Smooth muscle cell (in vitro differentiated cells): ENCODE measurements around the gene TNK1. TPM values are rescaled to one million over a fixed set of nuclear protein-coding genes. Genes with fewer than 3 reads are reported as not detected.

Experiments used
- DNase-seq: peaks from one replicate; lab custom pipeline; 2025; ENCODE audit not compliant: unreplicated experiment; lab: John Stamatoyannopoulos, UW
- H2AFZ ChIP-seq: fragments of 200-600 bp; sonication (generic); 2 replicates; pipeline ENCODE4 v1.6.0; 2016; ENCODE audit warnings: antibody characterized with exemption, low read depth, mild to moderate bottlenecking
- H3F3A ChIP-seq: fragments of 200-600 bp; sonication (generic); 2 replicates; pipeline ENCODE4 v1.6.0; 2017; ENCODE audit warnings: antibody characterized with exemption, low read depth
- H3K27ac ChIP-seq: fragments of 200-600 bp; sonication (generic); 2 replicates; pipeline ENCODE4 v1.5.1; 2016; ENCODE audit warnings: low read depth, mild to moderate bottlenecking
- H3K27me3 ChIP-seq: fragments of 200-600 bp; sonication (generic); 2 replicates; pipeline ENCODE4 v1.6.1; 2016; ENCODE audit warnings: low read depth, mild to moderate bottlenecking
- H3K36me3 ChIP-seq: fragments of 200-600 bp; sonication (generic); 2 replicates; pipeline ENCODE4 v1.5.1; 2016; ENCODE audit warnings: low read depth
- H3K4me1 ChIP-seq: fragments of 200-600 bp; sonication (generic); 2 replicates; pipeline ENCODE4 v1.5.1; 2016; ENCODE audit warnings: low read depth
- H3K4me2 ChIP-seq: fragments of 200-600 bp; sonication (generic); 2 replicates; pipeline ENCODE4 v1.6.0; 2016; ENCODE audit warnings: mild to moderate bottlenecking
- H3K4me3 ChIP-seq: fragments of 200-600 bp; sonication (generic); 2 replicates; pipeline ENCODE4 v1.5.1; 2016; ENCODE audit warnings: mild to moderate bottlenecking
- H3K79me2 ChIP-seq: fragments of 200-600 bp; sonication (generic); 2 replicates; pipeline ENCODE4 v1.6.0; 2016; ENCODE audit warnings: low read depth, mild to moderate bottlenecking
- H3K9ac ChIP-seq: fragments of 200-600 bp; sonication (generic); 2 replicates; pipeline ENCODE4 v1.6.0; 2016; ENCODE audit warnings: low read depth
- H3K9me3 ChIP-seq: fragments of 200-600 bp; sonication (generic); replicated peaks from 2 replicates; pipeline ENCODE4 v1.5.1; 2016; ENCODE audit warnings: low read depth
- H4K20me1 ChIP-seq: fragments of 200-600 bp; sonication (generic); 2 replicates; pipeline ENCODE4 v1.6.0; 2016; ENCODE audit warnings: low read depth
- WGBS: methylation state at CpG from one replicate; pipeline ENCODE4 v1.1.7; 2016; ENCODE audit warnings: low lambda C conversion rate; 5-methylcytosine and 5-hydroxymethylcytosine counted together
- polyA plus RNA-seq: library from polyadenylated mRNA; unstranded; fragments of >200 nt; fragmentation: Nextera tagmentation; extraction: Ambion mirVana; gene quantifications from 2 replicates; pipeline ENCODE4 v1.2.1, GENCODE V29; 2016
- total RNA-seq: library from RNA; depleted of rRNA; stranded (reverse); fragments of >200 nt; gene quantifications from 2 replicates; pipeline ENCODE4 v1.2.3, GENCODE V29; 2014
- TF ChIP-seq, protein P1 (sequence below): fragments of 200-600 bp; sonication (generic); IDR thresholded peaks from 2 replicates; pipeline ENCODE4 v1.5.1; 2017; ENCODE audit warnings: borderline replicate concordance, mild to moderate bottlenecking, antibody characterized with exemption; ENCODE audit not compliant: insufficient read depth, poor library complexity, severe bottlenecking

TNK1 gene
- total and polyA plus RNA-seq, 2 experiments from 2014 or later: 3.6 to 6.3 TPM

DNA sequence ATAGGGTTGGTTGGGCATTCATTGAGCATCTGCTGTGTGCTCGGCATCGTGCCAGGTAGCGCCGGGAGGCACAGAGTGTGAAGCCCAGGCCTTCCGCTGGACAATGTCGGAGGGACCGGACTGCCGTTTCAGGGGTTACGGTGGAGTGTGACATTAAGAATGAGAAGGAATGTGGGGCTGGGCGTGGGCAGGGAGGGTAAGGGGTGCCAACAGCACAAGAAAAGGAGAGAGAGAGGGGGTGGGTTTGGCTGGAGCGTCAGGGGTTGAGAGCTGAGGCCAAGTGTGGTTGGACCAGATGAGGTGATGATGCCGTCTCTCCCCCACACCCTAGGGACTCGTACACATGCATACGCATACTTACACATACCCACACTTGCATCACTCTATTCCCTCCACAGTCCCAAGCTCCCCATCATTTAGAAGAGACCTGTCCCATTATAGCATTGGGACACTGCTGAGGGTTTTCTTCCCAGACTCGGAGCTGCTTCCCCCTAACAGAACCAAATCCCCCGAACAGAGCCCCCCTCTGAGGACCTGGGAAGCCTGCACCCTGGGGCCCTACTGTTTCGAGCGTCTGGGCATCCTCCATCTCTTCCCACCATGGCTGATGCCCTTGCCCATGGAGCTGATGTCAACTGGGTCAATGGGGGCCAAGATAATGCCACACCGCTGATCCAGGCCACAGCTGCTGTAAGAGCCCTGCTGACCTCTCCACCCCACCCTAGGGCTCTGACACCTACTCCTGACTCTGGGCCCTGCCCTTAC is 32.2 kb upstream of the TNK1 start:
- TF ChIP-seq, protein P1, sequence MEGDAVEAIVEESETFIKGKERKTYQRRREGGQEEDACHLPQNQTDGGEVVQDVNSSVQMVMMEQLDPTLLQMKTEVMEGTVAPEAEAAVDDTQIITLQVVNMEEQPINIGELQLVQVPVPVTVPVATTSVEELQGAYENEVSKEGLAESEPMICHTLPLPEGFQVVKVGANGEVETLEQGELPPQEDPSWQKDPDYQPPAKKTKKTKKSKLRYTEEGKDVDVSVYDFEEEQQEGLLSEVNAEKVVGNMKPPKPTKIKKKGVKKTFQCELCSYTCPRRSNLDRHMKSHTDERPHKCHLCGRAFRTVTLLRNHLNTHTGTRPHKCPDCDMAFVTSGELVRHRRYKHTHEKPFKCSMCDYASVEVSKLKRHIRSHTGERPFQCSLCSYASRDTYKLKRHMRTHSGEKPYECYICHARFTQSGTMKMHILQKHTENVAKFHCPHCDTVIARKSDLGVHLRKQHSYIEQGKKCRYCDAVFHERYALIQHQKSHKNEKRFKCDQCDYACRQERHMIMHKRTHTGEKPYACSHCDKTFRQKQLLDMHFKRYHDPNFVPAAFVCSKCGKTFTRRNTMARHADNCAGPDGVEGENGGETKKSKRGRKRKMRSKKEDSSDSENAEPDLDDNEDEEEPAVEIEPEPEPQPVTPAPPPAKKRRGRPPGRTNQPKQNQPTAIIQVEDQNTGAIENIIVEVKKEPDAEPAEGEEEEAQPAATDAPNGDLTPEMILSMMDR: no peak
- Histone ChIP-seq H3K9me3 (no peaks in the 10 kb centered on the region), H3F3A (peaks cover 14% of the 10 kb centered on the region), H3K79me2 (peaks cover 28% of the 10 kb centered on the region), H3K4me2 (peak overlapping the region; percentile 97), H2AFZ (no peak overlapping the region), H3K9ac (no peak overlapping the region), H3K27ac (peak overlapping the region; percentile 100), H3K4me1 (peaks cover 23% of the 10 kb centered on the region), H4K20me1 (peaks cover 17% of the 10 kb centered on the region), H3K36me3 (no peaks in the 10 kb centered on the region), H3K27me3 (no peaks in the 10 kb centered on the region), H3K4me3 (no peak overlapping the region)
- no peak for DNase-seq
- WGBS: 95% methylated on average over 18 of the region's 19 CpGs

DNA sequence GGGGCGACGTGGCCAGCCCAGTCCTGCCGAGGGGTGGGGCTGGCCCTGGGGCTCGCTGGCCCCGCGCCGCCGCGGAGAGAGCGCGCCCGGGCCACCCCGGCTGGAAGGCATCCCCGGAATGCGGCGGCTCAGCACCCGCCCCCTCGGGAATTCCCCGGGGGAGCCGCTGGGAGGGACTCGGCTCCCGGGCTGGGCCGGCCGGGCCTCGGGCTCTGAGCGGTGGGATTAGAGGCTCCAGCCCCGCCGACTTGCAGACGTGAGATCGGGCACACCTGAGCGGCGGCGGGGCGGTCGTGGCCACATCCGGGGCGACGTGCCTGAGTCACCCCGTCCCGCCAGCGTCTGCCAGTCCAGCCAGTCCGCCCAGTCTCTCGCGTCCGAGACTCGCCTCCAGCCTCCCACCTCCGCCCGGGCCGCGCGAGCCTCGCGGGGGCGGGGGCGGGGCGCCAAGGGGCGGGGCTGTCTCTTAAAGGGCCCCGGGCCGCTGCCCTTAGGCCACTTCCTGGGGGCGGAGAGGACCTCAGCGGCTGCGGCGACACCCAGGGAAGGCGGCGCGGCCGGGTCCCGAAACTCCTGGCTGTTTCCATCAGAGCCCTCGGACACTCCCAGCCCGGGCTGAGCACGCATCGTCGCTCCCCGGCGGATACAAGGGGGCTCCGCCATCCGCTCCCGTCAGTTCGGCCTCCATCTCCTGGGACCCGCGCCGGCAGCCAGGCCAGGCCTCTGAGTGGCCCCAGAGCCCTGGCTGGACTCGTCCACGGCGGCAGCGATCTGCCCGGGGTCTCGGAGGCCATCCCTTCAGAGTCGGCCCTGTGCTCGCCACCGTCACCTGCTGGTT is 29.0 kb upstream of the TNK1 start, which contains the start of gene KCTD11:
Gene KCTD11, plus strand, starts transcription at position 498 of the 838 bp plus-strand sequence.
- H3K4me3 ChIP-seq: peak within 1 kb of the TSS; percentile 89
- no peaks in the 10 kb centered on the region for H3K27me3 ChIP-seq
- H2AFZ ChIP-seq: no peak within 1 kb of the TSS
- H3F3A ChIP-seq: peaks cover 35% of the 10 kb centered on the region
- peaks cover 23% of the 10 kb centered on the region for H4K20me1 ChIP-seq
- H3K36me3 ChIP-seq: no peaks in the 10 kb centered on the region
- peaks cover 35% of the 10 kb centered on the region for H3K4me1 ChIP-seq
- under 1% methylated on average over 54 of the region's 91 CpGs for WGBS
- H3K79me2 ChIP-seq: peaks cover 32% of the 10 kb centered on the region
- no peaks in the 10 kb centered on the region for H3K9me3 ChIP-seq
- TF ChIP-seq, protein P1: no peak
- peak; percentile 98 for DNase-seq
- peak within 1 kb of the TSS; percentile 97 for H3K4me2 ChIP-seq
- peak within 1 kb of the TSS; percentile 99 for H3K9ac ChIP-seq
- peak within 1 kb of the TSS; percentile 100 for H3K27ac ChIP-seq

DNA sequence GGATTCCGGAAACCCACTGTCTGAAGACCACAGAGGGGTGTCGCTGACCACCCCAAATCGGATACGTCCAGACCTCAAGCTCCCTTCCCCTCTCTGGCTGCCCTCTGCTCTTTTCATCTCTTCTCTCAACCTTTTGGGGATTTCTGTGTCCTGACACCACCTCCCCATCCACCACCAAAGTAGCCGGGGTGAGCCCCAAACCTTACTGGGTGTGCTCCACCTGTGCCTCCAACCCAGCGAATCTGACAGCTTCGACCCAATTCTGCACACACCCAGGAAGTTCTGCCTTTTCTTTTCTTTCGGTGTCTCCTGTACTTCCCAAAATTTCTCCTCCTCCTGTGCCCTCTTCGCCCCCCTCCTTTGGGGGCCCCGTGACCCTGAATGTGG is 28.4 kb upstream of the TNK1 start:
- peak overlapping the region; percentile 97 for H3K4me2 ChIP-seq
- TF ChIP-seq, protein P1: peak; percentile 43
- peak overlapping the region; percentile 100 for H3K27ac ChIP-seq
- no peaks in the 10 kb centered on the region for H3K27me3 ChIP-seq
- no peaks in the 10 kb centered on the region for H3K36me3 ChIP-seq
- H3K9ac ChIP-seq: peak overlapping the region; percentile 99
- H3K4me3 ChIP-seq: peak overlapping the region; percentile 89
- H3K4me1 ChIP-seq: peaks cover 35% of the 10 kb centered on the region
- H2AFZ ChIP-seq: no peak overlapping the region
- H3K9me3 ChIP-seq: no peaks in the 10 kb centered on the region
- peaks cover 35% of the 10 kb centered on the region for H3F3A ChIP-seq
- peaks cover 23% of the 10 kb centered on the region for H4K20me1 ChIP-seq
- WGBS: 41% methylated on average over 10 of the region's 10 CpGs
- no peak for DNase-seq
- H3K79me2 ChIP-seq: peaks cover 32% of the 10 kb centered on the region
